Measurements from ENCODE around the gene LRRC47.

The LRRC47 gene

GRCh38 chr1:3731583-3732433 lies 64.5 kb downstream of the LRRC47 start:
- no peak for DNase-seq

GRCh38 chr1:3730543-3731247 lies 65.6 kb downstream of the LRRC47 start:
- DNase-seq, result no peak

DNA sequence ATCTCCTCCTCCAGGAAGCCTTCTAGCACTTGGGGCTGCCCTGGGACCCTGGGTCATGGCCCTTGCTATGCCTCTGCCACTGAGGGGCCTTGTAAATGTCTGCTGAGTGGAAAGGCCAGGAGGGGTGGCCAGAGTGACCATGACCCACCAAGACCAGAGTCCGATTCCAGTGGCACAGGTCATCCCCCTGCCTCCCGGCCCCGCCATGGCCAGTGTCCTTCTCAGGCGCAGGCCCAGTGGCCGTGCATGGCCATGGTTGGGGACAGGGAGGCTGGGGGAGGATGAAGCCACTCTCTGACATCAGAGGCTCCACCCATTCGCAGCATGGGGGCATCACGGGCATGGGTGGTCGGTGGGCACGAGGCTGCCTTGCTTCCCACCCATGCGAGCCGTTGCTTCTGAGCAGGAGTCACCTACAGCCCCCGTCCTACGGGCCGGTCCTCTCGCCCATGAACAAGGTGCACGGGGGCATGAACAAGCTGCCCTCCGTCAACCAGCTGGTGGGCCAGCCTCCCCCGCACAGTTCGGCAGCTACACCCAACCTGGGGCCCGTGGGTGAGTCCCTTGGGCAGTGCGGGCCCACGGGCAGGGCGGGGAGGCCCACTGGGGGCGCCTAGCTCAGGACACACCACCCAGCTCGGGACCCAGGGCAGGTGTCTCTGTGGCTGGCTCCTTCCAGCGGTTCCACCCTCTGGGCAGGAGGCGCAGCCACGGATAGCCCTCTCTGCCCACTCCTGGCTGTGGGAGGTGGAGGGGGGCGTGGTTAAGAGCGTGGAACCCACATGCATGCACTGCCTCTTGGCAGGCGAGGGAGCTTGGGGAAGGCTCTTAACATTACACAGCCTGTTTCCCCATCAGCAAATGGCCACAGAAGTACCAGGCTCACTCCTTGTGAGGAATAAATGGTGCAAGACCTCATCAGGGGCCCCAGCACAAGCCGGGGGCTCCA lies 66.4 kb downstream of the LRRC47 start:
- DNase-seq, result no peak

Data from NCI-H1105 treated with DMSO at 0.1 percent for 48 hours (cell line).